Natural killer cell (primary cell): Measurements from ENCODE around the gene CADM1. TPM values are rescaled to one million over a fixed set of nuclear protein-coding genes. Genes with fewer than 3 reads are reported as not detected.

Source experiments
- ATAC-seq, 3 donors: fragments of 150-1000 bp in 2 of 3; fragments of 200-7000 bp in 1 of 3; cut with Tn5 transposase; 1 replicate in 1 of 3; 2 replicates in 2 of 3; pipeline ENCODE4 v1.10.0; 2021; ENCODE audit warnings: mild to moderate bottlenecking in 2 of 3, moderate library complexity in 2 of 3
- DNase-seq, 2 donors: peaks; one replicate each; pipeline versions ENCODE4 v3.0.0 to v3.0.0-alpha.2; 2013 to 2021; ENCODE audit warnings: mixed read lengths in 1 of 2
- H3K27ac ChIP-seq: one replicate; pipeline ENCODE4 v1.5.1; 2013; ENCODE audit warnings: mild to moderate bottlenecking, low read length
- H3K27me3 ChIP-seq: one replicate; pipeline ENCODE4 v1.6.1; 2013; ENCODE audit warnings: low read length; ENCODE audit not compliant: control insufficient read depth, insufficient read depth
- H3K36me3 ChIP-seq: one replicate; pipeline ENCODE4 v1.6.1; 2013; ENCODE audit warnings: low read length; ENCODE audit not compliant: control insufficient read depth, insufficient read depth
- H3K4me1 ChIP-seq: one replicate; pipeline ENCODE4 v1.6.1; 2013; ENCODE audit warnings: low read length; ENCODE audit not compliant: control insufficient read depth, insufficient read depth
- H3K4me3 ChIP-seq: one replicate; pipeline ENCODE4 v1.5.1; 2013; ENCODE audit warnings: low read length
- H3K9me3 ChIP-seq: one replicate; pipeline ENCODE4 v1.6.1; 2013; ENCODE audit warnings: low read length; ENCODE audit not compliant: control insufficient read depth, insufficient read depth
- H3K27ac Mint-ChIP-seq, 2 donors: one replicate each; pipeline ENCODE4 v1.8.0; 2022; ENCODE audit warnings: mild to moderate bottlenecking in 2 of 2, mixed read lengths in 2 of 2, moderate library complexity in 1 of 2
- H3K27me3 Mint-ChIP-seq, 2 donors: one replicate each; pipeline ENCODE4 v1.8.0; 2022; ENCODE audit warnings: low read depth in 2 of 2, mixed read lengths in 2 of 2
- H3K36me3 Mint-ChIP-seq: one replicate; pipeline ENCODE4 v1.8.0; 2022; ENCODE audit warnings: mixed read lengths
- H3K4me1 Mint-ChIP-seq, 2 donors: one replicate each; pipeline ENCODE4 v1.8.0; 2022; ENCODE audit warnings: mixed read lengths in 2 of 2
- H3K4me3 Mint-ChIP-seq: one replicate; pipeline ENCODE4 v1.8.0; 2022; ENCODE audit warnings: mild to moderate bottlenecking, moderate library complexity, mixed read lengths
- H3K9me3 Mint-ChIP-seq, 2 donors: one replicate each; pipeline ENCODE4 v1.8.0; 2022; ENCODE audit warnings: mixed read lengths in 2 of 2
- WGBS: methylation state at CpG from one replicate; pipeline ENCODE4 v1.1.7; 2013; ENCODE audit warnings: missing lambda C conversion rate; ENCODE audit not compliant: insufficient coverage; 5-methylcytosine and 5-hydroxymethylcytosine counted together
- intact Hi-C: fragments of 100-400 bp; cut with micrococcal nuclease; formaldehyde crosslinking; loops from one replicate; pipeline ENCODE4 v1.14.2; 2022
- total RNA-seq, 4 donors: library from RNA; stranded (reverse); fragments of 120-200 nt in 1 of 4; gene quantifications; one replicate each; pipeline versions ENCODE4 v1.2.3 to v1.2.4, GENCODE V29; 2013 to 2022
- TF ChIP-seq, protein P1 (sequence below): fragments of 200-600 bp; IDR thresholded peaks from one replicate; pipeline ENCODE4 v1.8.0; 2022; ENCODE audit warnings: antibody characterized with exemption

Gene CADM1
- total RNA-seq, 3 donors from 2014 or later (not counting 1 experiment from before 2014, with no cell fraction given), result 3.2 to 4.2 (median 3.9) TPM

DNA sequence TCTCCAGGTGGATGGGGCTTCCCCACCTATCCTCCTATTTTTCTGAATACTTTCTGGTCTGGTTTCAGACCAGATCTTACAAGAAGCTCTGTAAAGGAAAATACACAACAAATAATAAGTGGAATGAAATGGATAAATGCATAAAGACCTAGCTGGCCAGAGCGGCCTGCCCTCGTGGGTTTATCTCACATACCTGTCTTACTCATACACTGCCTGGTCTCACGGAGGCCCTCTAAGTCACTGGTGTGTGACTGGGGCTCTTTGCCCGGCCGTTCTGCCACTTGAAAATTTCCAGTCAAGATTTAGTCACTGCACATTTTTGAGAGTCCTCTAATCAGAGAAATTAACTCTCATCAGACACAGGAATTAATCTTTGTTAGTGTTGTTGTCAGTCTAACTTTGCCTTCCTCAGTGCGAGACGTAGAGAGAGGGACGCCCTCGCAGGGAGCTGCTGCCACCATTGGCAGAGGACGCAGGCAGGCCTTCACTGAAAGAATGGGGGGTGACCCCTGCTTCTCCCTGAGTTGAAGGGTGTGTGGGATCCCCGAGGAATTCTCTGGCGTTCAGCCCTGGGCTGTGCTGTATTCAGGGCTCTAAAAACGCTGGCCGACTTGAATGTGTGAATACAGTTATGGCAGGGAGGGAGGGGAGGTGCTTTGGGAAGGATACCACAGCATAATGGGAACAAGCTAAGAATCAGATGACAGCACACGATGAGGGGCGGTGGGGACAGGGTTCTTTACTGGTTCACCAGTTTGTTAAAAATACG, 46.3 kb upstream of the CADM1 start:
- Mint-ChIP-seq H3K9me3 (peaks cover 3 to 4% of the 10 kb centered on the region in 2 donors), H3K4me1 (no peaks in the 10 kb centered on the region), H3K36me3 (no peaks in the 10 kb centered on the region), H3K4me3 (no peak overlapping the region), H3K27me3 (peaks cover 0 to 6% of the 10 kb centered on the region in 2 donors), H3K27ac (no peak overlapping the region)
- Histone ChIP-seq H3K36me3 (no peaks in the 10 kb centered on the region), H3K27me3 (no peaks in the 10 kb centered on the region), H3K9me3 (no peaks in the 10 kb centered on the region), H3K27ac (no peak overlapping the region), H3K4me1 (no peaks in the 10 kb centered on the region), H3K4me3 (no peak overlapping the region)
- DNase-seq (no peak), ATAC-seq (no peak)
- TF ChIP-seq, protein P1, sequence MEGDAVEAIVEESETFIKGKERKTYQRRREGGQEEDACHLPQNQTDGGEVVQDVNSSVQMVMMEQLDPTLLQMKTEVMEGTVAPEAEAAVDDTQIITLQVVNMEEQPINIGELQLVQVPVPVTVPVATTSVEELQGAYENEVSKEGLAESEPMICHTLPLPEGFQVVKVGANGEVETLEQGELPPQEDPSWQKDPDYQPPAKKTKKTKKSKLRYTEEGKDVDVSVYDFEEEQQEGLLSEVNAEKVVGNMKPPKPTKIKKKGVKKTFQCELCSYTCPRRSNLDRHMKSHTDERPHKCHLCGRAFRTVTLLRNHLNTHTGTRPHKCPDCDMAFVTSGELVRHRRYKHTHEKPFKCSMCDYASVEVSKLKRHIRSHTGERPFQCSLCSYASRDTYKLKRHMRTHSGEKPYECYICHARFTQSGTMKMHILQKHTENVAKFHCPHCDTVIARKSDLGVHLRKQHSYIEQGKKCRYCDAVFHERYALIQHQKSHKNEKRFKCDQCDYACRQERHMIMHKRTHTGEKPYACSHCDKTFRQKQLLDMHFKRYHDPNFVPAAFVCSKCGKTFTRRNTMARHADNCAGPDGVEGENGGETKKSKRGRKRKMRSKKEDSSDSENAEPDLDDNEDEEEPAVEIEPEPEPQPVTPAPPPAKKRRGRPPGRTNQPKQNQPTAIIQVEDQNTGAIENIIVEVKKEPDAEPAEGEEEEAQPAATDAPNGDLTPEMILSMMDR, result no peak
- intact Hi-C loops, result no loop called here
- 84% methylated on average over 17 of the region's 17 CpGs for WGBS

DNA sequence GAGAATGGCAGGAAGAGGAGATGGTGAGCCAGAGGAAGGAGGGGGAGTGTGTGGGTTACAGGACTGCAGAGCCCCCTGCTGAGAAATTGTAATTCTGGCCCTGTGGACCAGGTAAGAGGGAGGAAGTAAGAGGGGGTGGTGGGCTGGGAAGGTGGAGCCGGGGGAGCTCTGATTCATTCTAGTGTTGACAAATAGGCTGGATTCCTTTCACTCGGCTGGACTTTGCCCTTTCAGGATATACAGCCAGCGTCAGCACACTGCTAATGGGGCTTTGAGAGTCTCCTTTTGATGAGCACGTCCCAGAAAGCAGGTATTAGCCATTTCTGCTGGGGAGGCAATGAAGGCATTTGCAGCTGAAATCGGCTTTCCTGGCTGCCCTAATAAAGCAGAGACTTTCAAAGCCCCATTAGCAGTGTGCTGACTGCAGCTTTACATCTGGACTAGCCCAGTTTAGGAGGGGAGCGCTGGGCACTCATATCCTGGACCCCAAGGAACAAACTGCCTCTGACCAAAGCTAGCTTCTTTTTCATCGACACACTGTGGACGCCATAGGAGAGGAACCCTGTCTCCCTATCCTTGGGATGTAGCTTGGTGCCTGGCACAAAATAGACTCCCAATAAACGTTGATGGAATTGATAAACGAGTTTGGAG, 44.8 kb upstream of the CADM1 start:
- Histone ChIP-seq H3K27ac (no peak overlapping the region), H3K4me1 (no peaks in the 10 kb centered on the region), H3K9me3 (no peaks in the 10 kb centered on the region), H3K27me3 (no peaks in the 10 kb centered on the region), H3K36me3 (no peaks in the 10 kb centered on the region), H3K4me3 (no peak overlapping the region)
- H3K27ac Mint-ChIP-seq, result no peak overlapping the region
- no peaks in the 10 kb centered on the region for H3K36me3 Mint-ChIP-seq
- ATAC-seq (no peak), DNase-seq (no peak)
- TF ChIP-seq, protein P1, result no peak
- H3K4me3 Mint-ChIP-seq, result no peak overlapping the region
- intact Hi-C loops, result no loop called here
- no peaks in the 10 kb centered on the region for H3K4me1 Mint-ChIP-seq
- peaks cover 0 to 6% of the 10 kb centered on the region in 2 donors for H3K27me3 Mint-ChIP-seq
- WGBS, result 38% methylated on average over 10 of the region's 10 CpGs
- peaks cover 3 to 4% of the 10 kb centered on the region in 2 donors for H3K9me3 Mint-ChIP-seq

DNA sequence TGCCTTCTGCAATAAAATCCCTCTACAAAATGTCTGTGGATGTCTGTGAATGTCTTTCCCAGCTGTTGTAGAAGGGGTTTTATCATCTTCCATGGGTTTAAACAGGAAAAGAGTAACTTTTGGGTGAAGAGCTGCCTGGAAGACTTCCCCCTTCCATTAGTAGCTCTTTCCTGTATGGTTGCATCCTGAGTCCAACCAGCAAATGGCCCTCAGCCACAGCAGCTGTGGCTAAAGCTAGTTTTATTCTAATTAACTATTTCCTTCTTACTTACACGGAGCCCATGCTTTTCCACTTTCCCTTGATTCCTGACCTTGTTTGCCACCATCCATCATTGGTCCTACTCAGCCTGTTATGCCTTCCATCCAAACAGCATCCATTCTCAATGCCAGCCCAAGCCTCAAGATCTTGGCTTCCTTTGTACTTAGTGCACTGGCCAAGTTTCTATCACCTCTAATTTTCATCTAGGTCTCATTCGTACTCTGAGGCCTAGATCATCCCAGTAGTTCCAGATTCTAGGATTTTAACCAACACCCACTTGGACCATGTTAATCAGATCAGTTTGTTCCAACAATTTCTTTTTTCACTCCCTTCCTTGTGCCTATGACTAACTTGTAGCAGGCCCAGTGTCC, 41.5 kb upstream of the CADM1 start:
- DNase-seq (no peak), ATAC-seq (no peak)
- Mint-ChIP-seq H3K36me3 (no peaks in the 10 kb centered on the region), H3K27me3 (peaks cover 0 to 6% of the 10 kb centered on the region in 2 donors), H3K4me1 (no peaks in the 10 kb centered on the region), H3K9me3 (peaks cover 3 to 4% of the 10 kb centered on the region in 2 donors), H3K27ac (no peak overlapping the region), H3K4me3 (no peak overlapping the region)
- H3K4me1 ChIP-seq, result no peaks in the 10 kb centered on the region
- H3K27ac ChIP-seq, result no peak overlapping the region
- no peaks in the 10 kb centered on the region for H3K36me3 ChIP-seq
- no peaks in the 10 kb centered on the region for H3K27me3 ChIP-seq
- intact Hi-C loops, result no loop called here
- 51% methylated on average over 2 of the region's 2 CpGs for WGBS
- TF ChIP-seq, protein P1, result no peak
- no peaks in the 10 kb centered on the region for H3K9me3 ChIP-seq
- no peak overlapping the region for H3K4me3 ChIP-seq
